Measurements from ENCODE around the gene SERTM2.
"Not testable (repeated sequence)": the region's sequence is repeated elsewhere in the genome, so short reads cannot be mapped to it uniquely, and the experiment has no call there.

SERTM2 gene

DNA sequence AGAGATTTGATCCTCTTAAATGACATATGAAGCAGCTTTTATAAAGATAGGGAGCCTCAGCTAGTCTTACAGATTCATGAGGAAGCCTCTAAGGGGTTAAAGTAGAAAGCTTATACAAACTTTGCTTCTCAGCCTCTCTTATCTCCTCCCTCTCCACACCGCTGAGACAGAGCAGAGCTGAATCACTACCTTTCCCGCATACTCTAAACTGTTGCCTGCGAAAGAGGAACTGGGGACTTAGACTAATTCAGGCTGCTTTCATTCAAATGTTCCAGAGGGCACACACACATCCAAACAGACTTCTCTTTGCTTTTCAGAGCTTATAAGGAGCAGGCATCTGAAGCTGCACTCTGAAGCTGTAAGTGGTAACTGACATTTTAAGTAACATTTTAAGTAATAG lies at the start of gene SERTM2:
TSS of gene SERTM2 (plus strand) at position 169 of the 400 bp plus-strand sequence. CDS start 7,213 bp downstream, outside the sequence.
- DNase-seq, result no peak

GRCh38 chrX:111465669-111466068 lies 45.8 kb upstream of the SERTM2 start:
- DNase-seq, result no peak

- DNase-seq, result peak; percentile 77
These were observed 43.5 kb upstream of the SERTM2 start for GRCh38 chrX:111467896-111468295.

DNA sequence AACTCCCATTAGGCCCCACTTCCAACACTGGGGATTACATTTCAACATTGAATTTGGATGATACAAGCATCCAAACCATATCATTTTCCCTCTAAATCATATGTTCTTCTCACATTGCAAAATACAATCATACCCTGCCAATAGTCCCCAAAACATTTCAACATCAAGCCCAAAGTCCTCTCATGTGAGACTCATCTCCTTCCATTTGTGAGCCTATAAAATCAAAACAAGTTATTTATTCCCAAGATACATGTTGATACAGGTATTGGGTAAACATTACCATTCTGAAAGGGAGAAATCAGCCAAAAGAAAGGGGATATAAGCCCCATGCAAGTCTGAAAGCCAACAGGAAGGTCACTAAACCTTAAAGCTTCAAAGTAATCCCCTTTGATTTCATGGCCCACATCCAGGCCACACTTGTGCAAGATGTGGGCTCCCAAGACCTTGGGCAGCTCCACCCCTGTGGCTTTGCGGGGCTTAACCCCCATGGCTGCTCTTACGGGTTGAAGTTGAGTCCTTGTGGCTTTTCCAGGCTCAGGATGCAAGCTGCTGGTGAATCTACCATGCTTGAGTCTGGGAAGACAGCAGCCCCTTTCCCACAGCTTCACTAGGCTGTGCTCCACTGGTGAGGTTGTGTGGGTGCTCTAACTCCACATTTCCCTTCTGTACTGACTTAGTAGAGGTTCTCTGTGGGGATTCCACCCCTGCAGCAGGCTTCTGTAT lies 40.6 kb upstream of the SERTM2 start:
- no peak for DNase-seq

GRCh38 chrX:111481896-111482295 lies 29.5 kb upstream of the SERTM2 start:
- DNase-seq, result no peak

DNA sequence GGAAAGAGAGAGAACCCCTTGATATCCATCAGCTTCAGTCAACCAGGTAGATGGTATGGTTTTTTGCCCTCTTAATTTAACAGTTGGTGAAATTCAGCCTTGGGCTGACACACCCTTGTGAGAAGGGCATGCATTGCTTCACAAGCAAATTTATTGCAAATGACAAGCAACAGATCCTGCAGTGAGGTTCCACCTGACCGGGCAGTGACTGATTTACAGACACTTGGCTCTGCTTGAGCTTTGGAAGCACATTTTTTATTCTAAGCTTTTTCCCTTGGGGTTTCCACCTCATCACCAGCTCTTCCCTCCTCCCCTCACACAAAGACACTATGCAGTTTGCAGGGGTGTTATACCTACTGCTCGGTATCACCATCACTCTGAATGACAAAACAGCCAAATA lies 28.3 kb upstream of the SERTM2 start:
- peak; percentile 13 for DNase-seq

GRCh38 chrX:111483881-111484280 lies 27.6 kb upstream of the SERTM2 start:
- no peak for DNase-seq

DNA sequence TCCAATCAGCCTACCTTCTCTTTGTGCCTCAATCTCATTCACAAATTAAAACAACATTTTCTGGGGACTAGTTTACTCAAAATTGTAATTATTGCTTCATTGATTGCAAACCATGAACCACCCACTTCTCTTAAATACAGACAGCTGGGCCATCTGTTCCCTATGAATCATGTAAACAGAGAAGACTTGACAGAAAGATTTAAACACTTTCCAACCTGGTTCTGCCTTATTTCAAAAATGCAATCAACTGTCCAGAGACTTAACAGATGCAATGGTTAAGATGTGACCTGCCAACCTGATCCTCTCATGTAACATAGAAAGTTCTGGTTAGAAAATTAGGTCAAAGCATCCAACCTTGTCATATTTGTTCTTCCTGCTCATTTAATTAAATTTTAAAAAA lies 20.8 kb upstream of the SERTM2 start:
- DNase-seq, result no peak

DNA sequence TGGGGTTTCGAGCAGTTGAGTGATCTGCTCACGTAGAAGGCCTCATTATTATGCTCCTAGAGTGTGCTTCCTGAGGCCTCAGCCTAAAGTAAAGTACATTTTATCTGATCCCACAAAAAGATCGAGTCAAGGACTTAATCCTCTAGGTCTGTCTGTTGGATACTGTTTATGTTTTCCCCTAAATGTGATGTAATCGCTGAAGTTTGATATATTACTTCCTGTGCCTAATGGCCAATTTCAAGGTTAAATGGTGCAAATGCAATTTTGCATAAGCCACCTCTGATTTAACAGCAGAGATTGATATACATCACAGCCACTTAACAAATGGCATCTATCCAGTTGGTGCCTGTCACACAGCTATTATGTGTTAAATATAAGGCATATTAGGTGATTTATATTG lies 19.4 kb upstream of the SERTM2 start:
- DNase-seq, result no peak

- no peak for DNase-seq
These were observed 12.8 kb upstream of the SERTM2 start for GRCh38 chrX:111498538-111499103.

GRCh38 chrX:111503485-111503993 lies 7.9 kb upstream of the SERTM2 start:
- no peak for DNase-seq

GRCh38 chrX:111504941-111505340 lies 6.5 kb upstream of the SERTM2 start:
- DNase-seq, result no peak

DNA sequence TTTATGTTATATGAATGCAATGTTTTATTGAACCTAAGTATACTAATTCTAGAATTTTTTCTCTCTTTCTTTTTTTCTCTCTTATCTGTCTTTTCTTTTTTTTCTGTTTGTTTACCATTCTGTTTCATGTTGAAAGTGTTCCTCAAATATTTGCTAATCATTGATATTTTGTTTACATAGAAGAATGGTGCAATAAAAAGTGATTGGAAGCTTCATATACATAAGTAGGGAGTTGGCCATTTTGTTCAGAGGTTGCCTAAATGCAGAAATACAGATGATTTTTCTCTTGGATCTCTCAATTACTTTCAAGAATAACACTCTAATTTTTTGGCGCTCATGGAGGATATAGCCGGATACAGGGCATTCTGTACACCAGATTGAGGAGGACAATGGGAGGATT lies 5.7 kb upstream of the SERTM2 start:
- no peak for DNase-seq

GRCh38 chrX:111506826-111507225 lies 4.6 kb upstream of the SERTM2 start:
- DNase-seq, result no peak

DNA sequence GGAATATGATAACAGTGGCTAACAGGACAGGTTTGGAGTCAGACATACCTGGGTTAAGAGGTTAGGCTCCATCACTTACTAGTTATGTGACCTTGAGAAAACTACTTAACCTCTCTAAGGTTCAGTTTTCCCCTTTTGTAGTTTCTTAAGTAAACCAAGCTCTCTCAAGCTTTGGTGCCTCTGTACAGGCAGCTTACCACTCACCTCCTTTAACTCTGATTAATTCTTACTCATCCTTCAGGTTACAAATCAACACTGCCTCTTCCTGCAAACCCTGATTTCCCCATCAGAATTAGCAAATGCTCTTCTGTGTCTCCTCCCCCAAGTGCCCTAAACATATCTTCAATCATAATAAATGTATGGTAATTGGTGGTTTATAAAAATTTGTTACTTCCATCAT lies 3.5 kb upstream of the SERTM2 start:
- no peak for DNase-seq

- no peak for DNase-seq
These were observed 3.9 kb downstream of the SERTM2 start for GRCh38 chrX:111515298-111515697.

- DNase-seq, result no peak
These were observed 7.2 kb downstream of the SERTM2 start for GRCh38 chrX:111518667-111519066.

DNA sequence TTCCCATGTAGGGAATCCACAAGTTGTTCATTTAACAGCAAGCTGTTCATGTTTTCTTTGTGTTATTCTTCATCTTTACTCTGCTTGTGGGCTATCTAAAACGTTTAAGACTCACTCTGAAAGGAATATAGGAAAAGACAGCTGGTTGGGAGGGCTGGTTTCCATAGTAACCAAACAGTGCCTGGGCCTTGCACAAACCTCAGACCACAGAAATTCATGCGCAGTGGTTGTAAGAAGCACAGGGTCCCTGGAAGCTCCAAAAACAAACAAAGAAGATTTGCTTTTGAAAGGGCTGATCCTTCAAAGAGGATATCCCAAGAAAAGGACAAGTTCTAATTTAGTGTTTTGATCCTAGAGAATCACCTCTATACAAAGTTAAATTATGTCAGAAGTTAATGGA lies 7.8 kb downstream of the SERTM2 start:
- peak; percentile 17 for DNase-seq

DNA sequence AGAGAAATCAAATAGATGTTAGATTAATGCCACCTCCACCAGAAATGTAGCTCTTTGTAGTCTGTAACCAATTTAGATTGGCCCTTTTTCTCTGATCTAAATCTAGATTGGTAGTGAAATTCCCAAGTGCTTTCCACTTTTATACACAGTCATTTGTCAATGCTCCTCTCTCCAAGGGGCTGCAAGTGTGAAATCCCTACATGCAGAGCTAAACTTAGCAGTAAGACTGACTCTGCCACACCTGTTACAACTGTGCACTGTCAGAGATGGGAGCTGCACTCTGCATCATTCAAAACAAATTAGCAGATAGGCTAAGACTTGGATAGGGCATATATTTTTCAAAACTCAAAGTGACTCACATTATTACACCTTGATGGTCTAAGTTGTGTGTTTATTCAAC lies 9.1 kb downstream of the SERTM2 start:
- no peak for DNase-seq

DNA sequence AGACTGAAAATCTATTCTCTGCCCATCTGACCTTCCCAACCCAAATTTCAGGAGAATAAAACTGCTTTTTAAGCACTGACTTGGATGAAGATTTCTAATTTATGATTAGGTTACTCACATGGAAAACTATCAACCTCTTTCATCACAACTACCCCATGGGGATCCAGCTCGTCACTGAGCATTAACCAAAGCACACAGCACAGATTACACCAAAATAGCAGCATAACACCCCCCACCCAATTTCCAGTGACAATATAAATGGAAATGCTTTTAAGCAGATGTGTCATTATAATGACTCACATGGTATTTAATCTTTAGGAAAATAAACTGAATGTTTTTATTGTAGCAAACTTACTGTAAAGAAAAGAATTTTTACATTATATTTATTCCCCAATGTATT lies 9.7 kb downstream of the SERTM2 start:
- DNase-seq, result no peak

DNA sequence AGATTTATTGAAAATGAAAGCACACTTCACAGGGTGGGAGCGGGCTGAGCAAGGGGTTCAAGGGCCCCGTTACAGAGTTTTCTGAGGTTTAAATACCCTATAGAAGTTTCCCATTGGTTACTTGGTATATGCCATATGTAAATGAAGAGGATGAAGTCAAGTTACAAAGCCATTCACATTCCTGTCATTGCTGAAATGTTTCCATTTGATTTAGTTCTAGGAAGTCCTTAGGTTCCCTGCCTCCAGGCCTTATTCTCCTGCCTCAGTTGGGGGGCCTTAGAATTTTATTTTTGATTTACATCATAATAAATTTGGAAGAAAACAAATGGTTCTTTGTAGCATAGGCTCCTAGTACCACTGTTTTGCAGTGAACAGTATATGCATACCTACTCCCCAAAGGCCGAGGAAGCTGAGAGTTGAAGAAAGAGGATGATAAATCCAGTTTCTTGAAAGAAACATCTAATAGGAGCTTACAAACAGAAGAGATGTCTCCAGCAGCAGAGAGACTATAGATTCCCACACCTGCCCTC lies 31.8 kb downstream of the SERTM2 start:
- DNase-seq, result no peak

DNA sequence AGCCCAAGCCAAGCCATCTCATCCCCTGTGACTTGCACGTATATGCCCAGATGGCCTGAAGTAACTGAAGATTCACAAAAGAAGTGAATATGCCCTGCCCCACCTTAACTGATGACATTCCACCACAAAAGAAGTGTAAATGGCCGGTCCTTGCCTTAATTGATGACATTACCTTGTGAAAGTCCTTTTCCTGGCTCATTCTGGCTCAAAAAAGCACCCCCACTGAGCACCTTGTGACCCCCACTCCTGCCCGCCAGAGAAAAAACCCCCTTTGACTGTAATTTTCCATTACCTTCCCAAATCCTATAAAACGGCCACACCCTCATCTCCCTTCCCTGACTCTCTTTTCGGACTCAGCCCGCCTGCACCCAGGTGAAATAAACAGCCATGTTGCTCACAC lies 37.8 kb downstream of the SERTM2 start:
- DNase-seq, result not testable (repeated sequence)

DNA sequence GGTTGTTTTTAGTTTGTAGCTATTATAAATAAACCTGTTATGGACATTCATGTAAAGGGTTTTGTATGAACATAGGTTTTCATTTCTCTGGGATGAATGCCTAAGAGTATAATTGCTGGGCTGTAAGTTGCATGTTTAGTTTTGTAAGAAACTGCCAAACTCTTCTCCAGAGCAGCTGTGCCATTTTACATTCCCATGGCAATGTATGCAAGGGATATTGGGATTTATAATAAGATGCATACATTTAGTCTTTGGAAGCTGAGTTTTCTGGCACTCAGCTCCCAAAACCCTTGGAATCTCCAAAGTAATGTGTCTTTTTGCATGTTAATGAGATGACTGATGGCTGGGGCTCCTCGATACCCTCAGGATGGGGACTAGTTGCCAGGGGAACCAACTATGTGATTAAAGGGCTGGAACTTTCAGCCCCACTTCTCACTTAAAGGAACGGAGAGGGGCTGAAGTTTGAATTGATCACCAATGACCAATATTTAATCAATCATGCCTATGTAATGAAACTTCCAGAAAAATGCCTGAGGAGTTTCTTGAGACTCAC lies 44.0 kb downstream of the SERTM2 start:
- no peak for DNase-seq

- no peak for DNase-seq
These were observed 49.4 kb downstream of the SERTM2 start for GRCh38 chrX:111560801-111561200.
